Hindlimb muscle (tissue), 1 donor: Measurements from ENCODE around the gene OR5B2. TPM values are rescaled to one million over a fixed set of nuclear protein-coding genes. Genes with fewer than 3 reads are reported as not detected.
"Not testable (repeated sequence)": the region's sequence is repeated elsewhere in the genome, so short reads cannot be mapped to it uniquely, and the experiment has no call there.

Source experiments
- DNase-seq: peaks from one replicate; pipeline ENCODE4 v3.0.0-alpha.2; 2013
- polyA plus RNA-seq: library from polyadenylated mRNA; unstranded; fragments of 120-200 nt; gene quantifications from one replicate; pipeline ENCODE4 v1.2.1, GENCODE V29; 2013; ENCODE audit not compliant: insufficient read length

OR5B2 gene
- polyA plus RNA-seq: not detected

- DNase-seq: no peak
Measured at GRCh38 chr11:58428021-58428420, at the start of gene OR5B2. Gene OR5B2 (minus strand): TSS chr11:58428121. CDS start chr11:58423261, 4,860 bp downstream.

GRCh38 chr11:58471892-58472291 is 44.0 kb upstream of the OR5B2 start:
- DNase-seq: no peak

GRCh38 chr11:58466293-58466692 is 38.4 kb upstream of the OR5B2 start:
- no peak for DNase-seq

DNA sequence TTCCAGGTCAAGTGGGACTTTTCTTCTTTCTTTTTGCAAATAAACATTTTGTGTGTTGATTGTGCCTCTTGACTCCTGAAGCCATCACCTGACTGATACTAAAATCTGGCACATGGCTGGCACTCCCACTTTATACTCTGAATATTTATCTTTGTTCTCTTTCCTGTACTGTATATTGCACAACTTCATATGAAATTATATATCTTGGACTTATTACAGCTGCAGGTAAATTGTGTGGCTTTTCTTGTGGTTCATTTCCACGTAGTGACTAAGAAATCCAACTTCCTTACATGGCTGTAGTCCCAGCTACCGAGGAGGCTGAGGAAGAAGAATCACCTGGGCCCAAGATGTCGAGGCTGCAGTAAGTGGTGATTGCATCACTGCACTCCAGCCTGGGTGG is 37.8 kb upstream of the OR5B2 start:
- DNase-seq: no peak

DNA sequence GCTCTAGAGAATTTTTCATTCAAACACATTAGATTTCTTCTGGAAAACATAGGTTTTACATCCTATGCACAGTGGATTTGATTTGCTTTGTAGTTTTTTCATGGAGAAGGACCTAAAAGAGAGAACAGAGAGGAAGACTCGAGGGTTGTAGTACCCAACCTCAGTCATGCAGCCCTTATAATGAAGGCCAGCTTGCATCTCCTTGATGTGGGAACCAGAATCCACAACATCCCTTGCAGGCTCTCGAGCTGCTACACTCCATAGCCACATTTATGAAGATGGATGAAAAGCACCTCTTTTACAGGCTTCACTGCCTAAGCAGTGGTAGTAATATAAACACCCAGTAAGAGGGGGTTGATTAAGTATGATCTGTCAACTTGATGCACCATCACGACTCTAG is 23.7 kb upstream of the OR5B2 start:
- DNase-seq: no peak

GRCh38 chr11:58446294-58446693 is 18.4 kb upstream of the OR5B2 start:
- no peak for DNase-seq

GRCh38 chr11:58444300-58444699 is 16.4 kb upstream of the OR5B2 start:
- DNase-seq: no peak

GRCh38 chr11:58442136-58442535 is 14.2 kb upstream of the OR5B2 start, which contains the start of gene OR5B12:
Gene OR5B12 (minus strand): TSS chr11:58442236. CDS start chr11:58440151, 2,085 bp downstream.
- no peak for DNase-seq

DNA sequence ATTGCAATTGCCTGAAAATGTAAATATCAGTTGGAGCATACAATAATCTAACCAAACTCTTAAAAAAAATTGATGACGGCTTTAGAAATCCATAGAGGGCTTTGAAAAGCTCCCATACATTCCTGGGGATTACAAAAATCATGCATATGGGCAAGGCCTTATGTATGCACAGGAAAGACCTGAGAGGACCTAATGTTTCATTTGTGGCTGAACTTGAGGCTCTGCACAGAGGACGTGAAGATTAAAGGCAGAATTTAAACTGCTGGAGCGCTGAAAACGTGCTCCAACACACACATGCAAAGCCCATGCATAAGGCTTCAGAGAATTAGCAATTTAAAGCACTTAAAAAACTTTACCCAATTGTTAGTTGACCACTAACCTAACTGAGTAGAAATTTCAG is 10.6 kb upstream of the OR5B2 start:
- no peak for DNase-seq

GRCh38 chr11:58434217-58434616 is 6.3 kb upstream of the OR5B2 start:
- DNase-seq: no peak

DNA sequence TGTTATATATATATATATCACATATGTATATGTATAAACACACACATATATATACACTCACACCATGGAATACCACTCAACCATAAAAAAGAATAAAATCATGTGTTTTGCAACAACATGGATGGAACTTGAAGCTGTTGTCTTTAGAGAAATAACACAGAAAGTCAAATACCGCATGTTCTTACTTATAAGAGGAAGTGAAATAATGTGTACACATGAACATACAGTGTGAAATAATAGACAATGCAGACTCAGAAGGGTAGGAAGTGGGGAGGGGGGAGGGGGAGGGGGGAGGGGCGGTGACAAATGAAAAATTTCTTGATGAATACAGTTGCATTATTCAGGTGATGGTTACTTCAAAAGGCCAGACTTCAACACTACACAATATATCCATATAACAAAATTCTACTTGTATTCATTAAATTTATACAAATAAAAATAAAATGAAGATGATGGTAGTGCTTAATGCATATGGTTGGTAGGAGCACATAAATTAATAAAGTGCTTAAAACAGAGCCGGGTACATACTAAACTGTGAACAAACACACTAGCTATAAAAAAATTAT is 5.8 kb upstream of the OR5B2 start:
- DNase-seq: no peak

- no peak for DNase-seq
Measured at GRCh38 chr11:58429273-58429672, 1.4 kb upstream of the OR5B2 start.

DNA sequence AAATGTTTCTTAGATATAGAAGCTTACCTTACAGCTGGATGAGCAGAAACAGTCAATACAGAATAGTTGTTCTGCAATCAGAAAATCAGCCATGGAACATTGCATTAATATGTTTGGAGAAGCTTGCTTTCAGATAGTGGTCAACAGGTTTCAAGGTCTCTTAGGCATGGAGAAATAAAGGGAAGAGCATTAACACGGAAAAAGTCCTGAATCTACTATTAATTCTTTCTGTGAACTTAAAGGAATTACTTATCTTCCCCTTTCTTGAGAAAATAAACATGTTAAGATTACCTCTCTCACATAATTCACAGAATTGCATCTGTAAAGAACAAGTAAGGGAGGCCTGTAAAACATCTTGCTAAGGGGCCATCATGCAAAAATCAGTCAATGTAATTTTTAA is 21.1 kb downstream of the OR5B2 start, which contains the start of gene OR5B3:
Gene OR5B3, minus strand, starts transcription at position 101 of the 400 bp plus-strand sequence. CDS start 3,465 bp downstream, outside the sequence.
- no peak for DNase-seq

DNA sequence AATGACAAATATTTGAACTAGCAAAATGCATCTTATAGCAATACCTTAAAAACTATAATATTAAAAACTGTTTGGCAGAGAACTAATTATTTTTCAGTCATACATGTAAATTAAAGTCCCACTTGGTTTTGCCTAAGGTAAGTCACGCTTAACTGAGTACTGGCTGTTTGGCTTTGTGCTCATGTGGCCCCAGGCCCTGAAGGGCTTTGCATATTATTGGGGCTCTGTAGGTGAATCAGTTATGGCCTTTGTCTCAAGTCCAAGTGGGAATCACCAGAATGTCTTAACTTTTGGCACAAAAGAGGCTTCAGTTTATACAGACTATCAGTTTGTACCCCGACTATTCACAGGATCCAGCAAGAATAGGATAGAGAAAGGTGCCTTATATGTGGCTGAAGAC is 28.3 kb downstream of the OR5B2 start:
- not testable (repeated sequence) for DNase-seq

DNA sequence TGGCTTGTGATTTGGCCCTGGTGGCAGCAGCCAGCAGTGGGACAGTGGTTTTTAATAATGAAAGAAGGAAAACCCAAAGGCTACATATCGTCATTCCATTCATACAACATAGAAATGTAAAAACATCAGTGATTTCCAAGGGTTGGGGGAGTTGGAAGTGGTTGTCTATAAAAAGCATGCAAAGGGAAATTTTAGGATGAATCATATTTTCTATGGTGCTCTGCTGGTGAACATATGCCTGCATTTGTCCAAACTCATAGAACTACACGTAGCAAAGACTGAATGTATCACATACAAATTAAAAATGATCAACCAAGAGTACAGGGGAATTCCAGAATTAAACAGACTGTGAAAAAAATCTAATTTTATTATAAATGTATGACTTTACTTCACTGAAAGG is 32.3 kb downstream of the OR5B2 start:
- no peak for DNase-seq

- DNase-seq: no peak
Measured at GRCh38 chr11:58394195-58394594, 33.7 kb downstream of the OR5B2 start.

GRCh38 chr11:58392746-58393145 is 35.2 kb downstream of the OR5B2 start:
- no peak for DNase-seq

GRCh38 chr11:58391879-58392278 is 36.0 kb downstream of the OR5B2 start:
- no peak for DNase-seq

GRCh38 chr11:58390551-58391063 is 37.3 kb downstream of the OR5B2 start:
- no peak for DNase-seq

Other genes starting within 250 kb of the OR5B2 start
- gene OR9Q2, start 239.1 kb downstream of the OR5B2 start, polyA plus RNA-seq: not detected
- gene OR1S2, start 224.0 kb downstream of the OR5B2 start, polyA plus RNA-seq: not detected
- not detected for gene OR1S1, start 215.4 kb downstream of the OR5B2 start, polyA plus RNA-seq
- gene OR10Q1, start 199.2 kb downstream of the OR5B2 start, polyA plus RNA-seq: not detected
- gene OR10W1, start 159.9 kb downstream of the OR5B2 start, polyA plus RNA-seq: not detected
- not detected for gene OR5B17, start 69.1 kb downstream of the OR5B2 start, polyA plus RNA-seq
- gene OR5B3, start 21.2 kb downstream of the OR5B2 start, polyA plus RNA-seq: not detected
- not detected for gene OR5B12, start 14.1 kb upstream of the OR5B2 start, polyA plus RNA-seq
- gene OR5B21, start 80.0 kb upstream of the OR5B2 start, polyA plus RNA-seq: not detected
- gene LPXN, start 147.7 kb upstream of the OR5B2 start, polyA plus RNA-seq: 5.0 TPM
- 37.7 TPM for gene ZFP91, start 150.9 kb upstream of the OR5B2 start, polyA plus RNA-seq
- gene CNTF, start 194.5 kb upstream of the OR5B2 start, polyA plus RNA-seq: 0.61 TPM